ENCODE measurements around the gene LHFPL6.

Gene LHFPL6

DNA sequence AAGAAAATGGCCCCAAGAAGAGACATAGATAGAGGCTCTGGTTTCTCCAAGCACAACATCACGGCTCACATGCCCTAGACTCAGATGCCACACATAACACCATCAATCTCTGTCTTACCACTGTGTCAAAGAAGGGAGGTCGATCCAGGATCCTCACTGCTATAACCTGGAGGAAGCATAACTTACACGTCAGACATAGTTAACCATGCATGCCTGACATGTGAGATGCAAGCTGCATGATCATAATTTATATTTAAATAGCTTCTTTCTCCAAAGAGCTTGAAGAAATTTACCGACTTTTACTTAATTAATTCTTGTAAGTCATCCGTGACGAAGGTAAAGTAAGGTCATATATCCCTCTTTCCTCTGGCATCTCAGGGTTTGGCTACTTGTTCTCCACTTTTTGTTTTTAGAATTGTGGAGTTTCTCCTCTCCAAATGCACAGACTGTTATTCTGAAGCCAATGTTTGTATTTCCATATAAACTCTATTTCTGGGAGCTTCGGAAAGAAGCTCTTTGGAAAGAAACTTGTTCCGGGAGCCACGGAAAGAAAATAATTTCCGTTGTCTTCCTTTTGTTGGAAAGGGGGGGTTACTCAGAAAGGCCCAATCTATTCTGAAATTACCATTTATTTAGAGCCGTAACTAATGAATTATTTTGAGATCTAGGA lies 205.6 kb downstream of the LHFPL6 start:
- peak; percentile 13 for DNase-seq
- H3K36me3 Mint-ChIP-seq (ENCODE audit: low read depth), result peaks cover 10% of the 10 kb centered on the region
- peaks cover 4% of the 10 kb centered on the region for H3K9me3 Mint-ChIP-seq
- H3K4me1 Mint-ChIP-seq, result peaks cover 42% of the 10 kb centered on the region
- H3K27me3 Mint-ChIP-seq (ENCODE audit: low read depth, poor library complexity), result no peaks in the 10 kb centered on the region
- H3K27ac Mint-ChIP-seq, result peak overlapping the region; percentile 21
- H3K4me3 Mint-ChIP-seq, result no peak overlapping the region
- TF ChIP-seq, protein P1, sequence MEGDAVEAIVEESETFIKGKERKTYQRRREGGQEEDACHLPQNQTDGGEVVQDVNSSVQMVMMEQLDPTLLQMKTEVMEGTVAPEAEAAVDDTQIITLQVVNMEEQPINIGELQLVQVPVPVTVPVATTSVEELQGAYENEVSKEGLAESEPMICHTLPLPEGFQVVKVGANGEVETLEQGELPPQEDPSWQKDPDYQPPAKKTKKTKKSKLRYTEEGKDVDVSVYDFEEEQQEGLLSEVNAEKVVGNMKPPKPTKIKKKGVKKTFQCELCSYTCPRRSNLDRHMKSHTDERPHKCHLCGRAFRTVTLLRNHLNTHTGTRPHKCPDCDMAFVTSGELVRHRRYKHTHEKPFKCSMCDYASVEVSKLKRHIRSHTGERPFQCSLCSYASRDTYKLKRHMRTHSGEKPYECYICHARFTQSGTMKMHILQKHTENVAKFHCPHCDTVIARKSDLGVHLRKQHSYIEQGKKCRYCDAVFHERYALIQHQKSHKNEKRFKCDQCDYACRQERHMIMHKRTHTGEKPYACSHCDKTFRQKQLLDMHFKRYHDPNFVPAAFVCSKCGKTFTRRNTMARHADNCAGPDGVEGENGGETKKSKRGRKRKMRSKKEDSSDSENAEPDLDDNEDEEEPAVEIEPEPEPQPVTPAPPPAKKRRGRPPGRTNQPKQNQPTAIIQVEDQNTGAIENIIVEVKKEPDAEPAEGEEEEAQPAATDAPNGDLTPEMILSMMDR (IDR thresholded peaks at IDR 0.05), result no peak

DNA sequence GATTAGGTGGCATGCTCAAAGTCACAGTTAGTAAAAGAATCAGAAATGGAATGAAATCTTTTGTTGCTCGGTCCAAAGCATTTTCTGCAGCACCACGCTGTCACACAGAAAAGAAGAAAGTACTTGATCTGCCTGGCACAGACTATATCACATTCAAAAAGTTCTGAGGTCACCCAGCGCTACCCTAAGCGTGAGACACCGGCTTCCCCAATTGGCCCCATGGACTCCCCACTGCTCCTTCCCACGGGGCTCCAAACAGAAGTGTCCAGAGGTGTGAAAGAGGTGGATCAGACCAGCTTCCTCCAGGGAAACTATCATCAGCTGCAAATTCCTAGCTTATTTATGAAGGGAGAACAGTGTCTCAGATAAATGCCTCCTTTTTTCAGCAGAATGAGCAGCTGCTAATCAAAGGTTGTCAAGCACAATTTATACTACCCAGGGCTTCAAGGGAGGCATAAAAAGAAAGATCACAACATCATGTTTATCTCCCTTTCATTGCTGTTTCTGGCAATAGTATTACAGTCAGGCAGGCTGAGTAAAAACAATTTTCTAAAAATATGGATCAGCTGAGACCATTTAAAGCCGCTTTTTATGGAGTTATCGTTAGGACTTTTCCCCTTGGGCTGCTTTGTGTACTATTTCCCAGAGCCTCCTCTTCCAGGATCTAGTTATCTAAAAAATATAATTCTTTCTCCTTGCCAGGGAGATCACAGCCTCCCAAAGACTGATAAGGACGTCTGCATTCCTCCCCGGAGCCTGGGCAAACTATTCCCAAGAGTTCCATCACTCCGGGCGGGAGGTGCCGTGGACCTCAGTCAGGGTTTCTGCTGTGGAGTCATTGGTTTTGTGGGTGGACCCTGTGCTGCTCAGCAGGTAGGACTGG lies 208.0 kb downstream of the LHFPL6 start:
- Mint-ChIP-seq H3K9me3 (peaks cover 4% of the 10 kb centered on the region), H3K4me1 (peaks cover 42% of the 10 kb centered on the region), H3K27me3 (ENCODE audit: low read depth, poor library complexity) (no peaks in the 10 kb centered on the region), H3K4me3 (no peak overlapping the region), H3K27ac (no peak overlapping the region), H3K36me3 (ENCODE audit: low read depth) (peaks cover 5% of the 10 kb centered on the region)
- TF ChIP-seq, protein P1 (IDR thresholded peaks at IDR 0.05), result no peak
- no peak for DNase-seq

DNA sequence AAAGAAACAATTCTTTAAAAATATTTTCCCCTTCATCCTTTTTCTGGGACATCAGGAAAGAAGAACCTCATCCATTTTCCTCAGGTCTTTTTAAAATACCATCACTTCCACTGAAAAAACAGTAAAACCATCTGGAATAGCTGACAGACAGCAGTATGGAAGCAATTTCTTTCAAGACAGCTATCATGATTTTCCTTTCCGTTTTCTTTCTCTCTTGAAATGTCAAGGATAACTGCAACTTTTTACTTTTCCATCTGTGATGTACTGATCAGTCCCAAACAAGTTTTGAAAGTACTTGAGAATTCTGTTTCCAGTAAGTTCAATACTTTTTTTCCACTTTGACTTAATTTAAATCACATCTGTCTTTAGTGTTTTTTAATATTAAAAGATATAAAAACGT lies 211.2 kb downstream of the LHFPL6 start:
- no peak for DNase-seq
- no peaks in the 10 kb centered on the region for H3K9me3 Mint-ChIP-seq
- H3K4me3 Mint-ChIP-seq, result no peak overlapping the region
- TF ChIP-seq, protein P1 (IDR thresholded peaks at IDR 0.05), result no peak
- peaks cover 5% of the 10 kb centered on the region for H3K27me3 Mint-ChIP-seq (ENCODE audit: low read depth, poor library complexity)
- H3K27ac Mint-ChIP-seq, result no peak overlapping the region
- H3K36me3 Mint-ChIP-seq (ENCODE audit: low read depth), result no peaks in the 10 kb centered on the region
- H3K4me1 Mint-ChIP-seq, result peaks cover 40% of the 10 kb centered on the region

DNA sequence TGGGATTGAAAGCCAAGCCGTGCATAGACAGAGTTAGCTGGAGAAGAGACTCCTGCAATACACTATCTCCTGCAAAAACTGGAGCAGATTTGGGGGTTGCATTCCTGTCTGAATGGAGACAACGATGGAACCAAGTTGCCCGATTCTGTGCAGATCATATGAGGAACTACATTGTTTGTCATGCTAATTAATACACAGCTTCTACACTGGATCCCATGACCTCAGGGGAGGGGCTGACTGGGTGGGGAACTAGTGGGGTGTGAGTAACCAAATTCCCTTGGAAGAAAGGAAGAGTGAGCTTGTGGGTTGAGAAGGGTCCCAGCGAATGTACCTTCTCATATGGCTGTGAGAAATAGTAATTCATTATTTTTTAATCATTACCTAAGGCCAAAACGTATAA lies 214.0 kb downstream of the LHFPL6 start:
- DNase-seq, result no peak
- Mint-ChIP-seq H3K4me3 (no peak overlapping the region), H3K4me1 (peaks cover 37% of the 10 kb centered on the region), H3K9me3 (no peaks in the 10 kb centered on the region), H3K36me3 (ENCODE audit: low read depth) (no peaks in the 10 kb centered on the region), H3K27ac (no peak overlapping the region), H3K27me3 (ENCODE audit: low read depth, poor library complexity) (peaks cover 5% of the 10 kb centered on the region)
- TF ChIP-seq, protein P1 (IDR thresholded peaks at IDR 0.05), result no peak

DNA sequence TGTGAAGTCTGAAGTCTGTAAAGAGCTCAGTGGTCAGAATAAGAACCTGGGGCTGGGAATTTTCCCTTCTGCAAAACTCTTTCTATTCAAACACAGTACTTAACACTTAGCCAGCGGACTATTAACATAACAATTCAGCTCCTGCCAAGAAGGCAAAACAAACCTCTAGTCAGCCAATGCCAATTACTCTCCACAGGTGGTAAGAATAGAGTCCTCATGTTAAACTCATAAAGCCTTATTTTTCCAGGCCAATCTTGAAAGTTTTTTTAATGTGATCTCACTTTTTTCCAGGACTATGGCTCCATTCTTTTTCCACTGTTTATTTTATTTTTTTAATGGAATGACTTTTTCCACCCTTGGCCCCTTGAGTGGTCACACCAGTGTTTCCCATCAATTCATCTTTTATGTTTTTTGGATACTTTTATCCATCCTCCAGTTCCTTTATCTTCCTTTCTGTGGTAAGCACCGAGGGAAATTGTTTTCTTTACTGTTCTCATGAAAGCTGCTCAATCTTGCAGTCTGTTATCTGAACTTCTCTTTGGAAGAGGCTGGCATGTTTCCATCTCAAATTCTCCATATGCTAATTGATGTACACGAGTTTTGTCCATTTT lies 217.3 kb downstream of the LHFPL6 start:
- Mint-ChIP-seq H3K4me1 (peaks cover 31% of the 10 kb centered on the region), H3K9me3 (peaks cover 8% of the 10 kb centered on the region), H3K4me3 (no peak overlapping the region), H3K27ac (no peak overlapping the region), H3K27me3 (ENCODE audit: low read depth, poor library complexity) (peaks cover 5% of the 10 kb centered on the region), H3K36me3 (ENCODE audit: low read depth) (no peaks in the 10 kb centered on the region)
- no peak for DNase-seq
- TF ChIP-seq, protein P1 (IDR thresholded peaks at IDR 0.05), result no peak
